ENCODE data around the gene SLC2A13.
A peak's percentile ranks its signal among the peaks of the same experiment; 100 is the strongest.

SLC2A13 gene

GRCh38 chr12:40105515-40106201 lies at the start of gene SLC2A13:
SLC2A13 (minus strand) TSS chr12:40106081; CDS start chr12:40105808, 273 bp downstream.
- peak; percentile 33 for DNase-seq

- DNase-seq, result no peak
These were observed 48.5 kb upstream of the SLC2A13 start for GRCh38 chr12:40154381-40154780.

GRCh38 chr12:40153432-40153831 lies 47.6 kb upstream of the SLC2A13 start:
- no peak for DNase-seq

GRCh38 chr12:40152783-40153383 lies 47.0 kb upstream of the SLC2A13 start:
- no peak for DNase-seq

GRCh38 chr12:40149673-40150260 lies 43.9 kb upstream of the SLC2A13 start:
- no peak for DNase-seq

GRCh38 chr12:40146800-40147797 lies 41.2 kb upstream of the SLC2A13 start:
- no peak for DNase-seq

- DNase-seq, result no peak
These were observed 40.0 kb upstream of the SLC2A13 start for GRCh38 chr12:40145896-40146295.

GRCh38 chr12:40144023-40144422 lies 38.1 kb upstream of the SLC2A13 start:
- DNase-seq, result no peak

- no peak for DNase-seq
These were observed 36.3 kb upstream of the SLC2A13 start for GRCh38 chr12:40142001-40142744.

GRCh38 chr12:40138526-40138925 lies 32.6 kb upstream of the SLC2A13 start:
- no peak for DNase-seq

- DNase-seq, result no peak
These were observed 31.4 kb upstream of the SLC2A13 start for GRCh38 chr12:40137252-40137651.

- no peak for DNase-seq
These were observed 21.5 kb upstream of the SLC2A13 start for GRCh38 chr12:40127408-40127807.

- no peak for DNase-seq
These were observed 17.6 kb upstream of the SLC2A13 start for GRCh38 chr12:40123496-40123895.

- DNase-seq, result no peak
These were observed 17.0 kb upstream of the SLC2A13 start for GRCh38 chr12:40122842-40123241.

- no peak for DNase-seq
These were observed 11.9 kb upstream of the SLC2A13 start for GRCh38 chr12:40117818-40118217.

- no peak for DNase-seq
These were observed 4.7 kb upstream of the SLC2A13 start for GRCh38 chr12:40110586-40110985.

- DNase-seq, result no peak
These were observed 2.1 kb upstream of the SLC2A13 start for GRCh38 chr12:40107803-40108620.

- DNase-seq, result peak; percentile 82
These were observed 1.4 kb upstream of the SLC2A13 start for GRCh38 chr12:40107098-40107802.

GRCh38 chr12:40106655-40107054 lies 774 bp upstream of the SLC2A13 start:
- DNase-seq, result no peak

- no peak for DNase-seq
These were observed 287 bp upstream of the SLC2A13 start for GRCh38 chr12:40106202-40106533.

GRCh38 chr12:40105265-40105514 lies 691 bp downstream of the SLC2A13 start:
- DNase-seq, result no peak

All from NCI-H2029 (cell line).